Activated T-helper 9 cell treated with anti-CD3 and anti-CD28 coated beads, Interleukin-2, amount 50 U/mL, for 16 hours (primary cell): ENCODE measurements around the gene DDTL.
"Not testable (repeated sequence)": the region's sequence is repeated elsewhere in the genome, so short reads cannot be mapped to it uniquely, and the experiment has no call there.

ENCODE experiments used
- DNase-seq: peaks from one replicate; pipeline ENCODE4 v3.0.0-alpha.2; 2020; ENCODE audit warnings: low read depth

Gene DDTL

GRCh38 chr22:23966568-23966967, at the start of gene DDTL:
DDTL (plus strand) TSS chr22:23966888; CDS start chr22:23966915, 27 bp downstream.
- DNase-seq = not testable (repeated sequence)

GRCh38 chr22:23920267-23920611, 46.4 kb upstream of the DDTL start:
- DNase-seq = not testable (repeated sequence)

DNA sequence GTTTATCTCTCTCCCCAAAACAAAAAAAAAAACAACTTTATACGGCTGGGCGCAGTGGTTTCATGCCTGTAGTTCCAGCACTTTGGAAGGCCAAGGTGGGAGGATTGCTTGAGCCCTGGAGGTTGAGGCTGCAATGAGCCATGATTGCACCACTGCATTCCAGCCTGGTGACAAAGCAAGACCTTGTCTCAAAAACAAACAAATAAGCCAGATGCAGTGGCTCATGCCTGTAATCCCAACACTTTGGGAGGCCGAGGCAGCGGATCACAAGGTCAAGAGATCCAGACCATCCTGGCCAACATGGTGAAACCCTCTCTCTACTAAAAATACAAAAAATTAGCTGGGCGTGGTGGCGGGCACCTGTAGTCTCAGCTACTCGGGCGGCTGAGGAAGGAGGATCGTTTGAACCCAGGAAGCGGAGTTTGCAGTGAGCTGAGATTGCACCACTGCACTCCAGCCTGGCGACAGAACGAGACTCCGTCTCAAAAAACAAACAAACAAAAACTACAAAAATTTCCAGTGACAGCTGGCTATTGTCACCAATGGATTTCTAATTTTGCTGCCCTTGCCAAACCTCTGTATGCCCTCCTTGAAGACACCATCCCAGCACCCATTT, 45.0 kb upstream of the DDTL start:
- DNase-seq = not testable (repeated sequence)

DNA sequence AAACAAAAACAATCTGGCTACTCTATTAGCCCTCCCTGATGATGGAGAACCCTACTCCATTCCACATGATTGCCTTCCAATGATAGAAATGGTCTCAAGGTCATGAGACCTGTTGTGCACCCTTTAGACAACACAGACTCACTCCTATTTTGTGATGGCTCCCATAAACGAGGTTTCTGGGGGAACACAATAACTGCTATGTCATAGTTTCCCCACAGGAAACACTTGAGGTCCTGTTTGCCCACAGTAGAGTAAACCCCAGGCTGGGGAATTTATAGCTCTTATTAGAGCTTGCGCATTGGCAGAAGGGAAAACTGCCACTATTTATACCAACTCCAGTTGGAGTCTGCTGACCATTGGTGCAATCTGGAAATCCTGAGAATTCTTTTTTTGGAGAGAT, 43.8 kb upstream of the DDTL start:
- DNase-seq = no peak

DNA sequence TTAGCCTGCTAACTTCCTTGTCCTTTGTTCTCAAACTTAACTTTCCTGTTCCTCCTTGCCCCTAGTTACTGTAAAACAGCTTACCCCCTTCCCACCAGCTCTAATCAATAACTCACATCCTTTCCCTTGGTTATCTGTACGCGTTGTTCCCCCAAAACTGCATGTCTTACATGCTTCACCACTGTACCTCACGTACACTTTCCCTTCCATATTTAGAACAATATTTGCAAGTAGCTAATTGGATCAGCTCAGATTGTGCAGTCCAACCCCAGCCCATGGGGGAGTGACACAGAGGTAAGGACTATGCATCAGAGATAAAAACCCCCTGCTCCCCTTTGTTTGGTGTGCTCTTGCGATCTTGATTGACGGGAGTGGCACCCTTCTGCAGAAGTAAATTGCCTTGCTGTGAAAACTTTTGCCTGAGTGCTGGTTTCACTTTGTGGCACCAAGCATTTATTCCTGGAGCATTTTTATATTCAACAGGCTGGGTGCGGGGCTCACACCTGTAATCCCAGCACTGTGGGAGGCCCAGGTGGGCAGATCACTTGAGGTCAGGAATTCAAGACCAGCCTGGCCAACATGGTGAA, 41.6 kb upstream of the DDTL start:
- no peak for DNase-seq

GRCh38 chr22:23926561-23926960, 40.1 kb upstream of the DDTL start:
- no peak for DNase-seq

- DNase-seq = no peak
Measured at GRCh38 chr22:23938328-23939016, 28.2 kb upstream of the DDTL start.

DNA sequence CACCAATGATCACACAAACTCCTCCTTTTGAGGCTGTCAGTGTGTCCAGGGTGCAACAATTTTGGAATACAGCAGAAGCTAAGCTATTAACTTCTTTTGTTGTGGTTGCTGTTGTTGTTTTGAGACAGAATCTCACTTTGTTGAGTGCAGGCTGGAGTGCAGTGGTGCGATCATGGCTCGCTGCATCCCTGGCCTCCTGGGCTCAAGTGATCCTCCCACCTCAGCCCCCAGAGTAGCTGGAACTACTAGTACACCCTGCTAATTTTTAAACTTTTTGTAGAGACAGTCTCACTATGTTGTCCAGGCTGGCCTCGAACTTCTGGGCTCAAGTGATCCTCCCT, 27.7 kb upstream of the DDTL start:
- DNase-seq = no peak

GRCh38 chr22:23940166-23940565, 26.5 kb upstream of the DDTL start:
- not testable (repeated sequence) for DNase-seq

- DNase-seq = not testable (repeated sequence)
Measured at GRCh38 chr22:23947391-23947790, 19.3 kb upstream of the DDTL start.

DNA sequence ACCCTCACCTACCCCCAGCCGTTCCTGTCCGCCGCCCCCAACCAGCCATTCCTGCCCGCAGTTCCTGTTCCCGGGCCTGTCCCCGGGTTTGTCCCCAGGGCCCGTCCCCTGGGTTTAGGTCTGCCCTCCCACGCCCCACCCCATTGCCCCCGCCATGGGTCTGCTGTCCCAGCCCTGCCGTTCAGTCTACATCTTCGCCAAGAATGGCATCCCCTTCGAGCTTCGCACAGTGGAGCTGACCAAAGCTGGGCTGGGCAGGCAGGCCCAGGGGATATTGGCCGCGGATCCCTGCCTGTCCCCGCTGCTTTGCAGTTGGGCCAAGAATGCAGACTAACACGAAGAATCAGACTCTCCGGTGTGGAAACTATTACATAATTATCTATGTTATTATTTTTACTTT, 16.9 kb upstream of the DDTL start:
- DNase-seq = not testable (repeated sequence)

- DNase-seq = not testable (repeated sequence)
Measured at GRCh38 chr22:23951383-23951782, 15.3 kb upstream of the DDTL start.

DNA sequence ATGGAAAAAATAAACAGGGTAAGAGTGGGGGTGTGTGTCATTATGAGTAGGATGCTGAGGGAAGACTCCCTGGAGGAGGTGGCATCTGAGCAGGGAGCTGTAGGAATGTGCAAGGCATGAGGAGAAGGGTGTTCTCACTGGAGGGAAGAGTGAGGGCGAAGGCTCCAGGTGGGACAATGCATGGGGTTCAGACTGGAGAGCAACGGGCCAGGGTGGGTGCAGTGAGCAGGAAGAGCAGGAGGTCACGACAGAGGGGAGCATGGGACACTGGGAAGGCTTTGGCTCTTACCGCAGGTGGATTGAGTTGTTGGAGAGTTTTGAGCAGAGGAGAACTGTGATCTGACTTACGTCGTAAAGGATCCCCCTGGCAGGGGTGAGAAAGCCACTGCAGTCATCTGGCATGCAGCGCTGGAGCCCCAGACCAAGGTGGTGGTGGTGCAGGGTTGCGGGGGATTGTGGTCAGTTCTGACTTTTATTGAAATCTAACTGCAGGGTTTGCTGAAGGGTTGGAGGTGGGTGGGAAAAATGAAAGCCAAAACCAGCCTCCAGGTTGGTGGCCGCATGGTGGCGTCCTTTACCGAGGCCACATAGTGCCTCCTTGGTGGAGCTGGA, 13.8 kb upstream of the DDTL start:
- DNase-seq = not testable (repeated sequence)

DNA sequence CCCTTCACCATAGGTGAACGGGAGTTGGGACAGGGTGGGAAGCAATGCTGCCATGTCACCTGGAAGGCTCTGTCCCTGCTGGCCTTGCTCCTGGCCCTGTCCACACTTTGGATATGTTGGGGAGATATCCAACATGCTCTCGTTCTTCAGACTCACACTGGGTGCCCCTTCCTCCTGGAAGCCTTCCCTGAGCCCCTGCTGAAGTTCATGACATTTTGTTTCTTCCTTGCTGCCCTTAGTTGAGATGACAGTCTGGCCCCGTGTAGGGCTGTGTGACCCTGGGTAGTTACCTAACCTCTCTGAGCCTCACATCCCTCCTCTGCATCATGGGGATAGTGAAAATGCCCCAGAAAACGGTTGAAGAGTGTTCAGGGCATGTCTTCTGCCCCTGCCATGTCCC, 13.2 kb upstream of the DDTL start:
- DNase-seq = not testable (repeated sequence)

GRCh38 chr22:23954193-23954990, 12.3 kb upstream of the DDTL start:
- not testable (repeated sequence) for DNase-seq

- DNase-seq = not testable (repeated sequence)
Measured at GRCh38 chr22:23954991-23955305, 11.7 kb upstream of the DDTL start.

GRCh38 chr22:23955886-23956285, 10.8 kb upstream of the DDTL start:
- DNase-seq = not testable (repeated sequence)

DNA sequence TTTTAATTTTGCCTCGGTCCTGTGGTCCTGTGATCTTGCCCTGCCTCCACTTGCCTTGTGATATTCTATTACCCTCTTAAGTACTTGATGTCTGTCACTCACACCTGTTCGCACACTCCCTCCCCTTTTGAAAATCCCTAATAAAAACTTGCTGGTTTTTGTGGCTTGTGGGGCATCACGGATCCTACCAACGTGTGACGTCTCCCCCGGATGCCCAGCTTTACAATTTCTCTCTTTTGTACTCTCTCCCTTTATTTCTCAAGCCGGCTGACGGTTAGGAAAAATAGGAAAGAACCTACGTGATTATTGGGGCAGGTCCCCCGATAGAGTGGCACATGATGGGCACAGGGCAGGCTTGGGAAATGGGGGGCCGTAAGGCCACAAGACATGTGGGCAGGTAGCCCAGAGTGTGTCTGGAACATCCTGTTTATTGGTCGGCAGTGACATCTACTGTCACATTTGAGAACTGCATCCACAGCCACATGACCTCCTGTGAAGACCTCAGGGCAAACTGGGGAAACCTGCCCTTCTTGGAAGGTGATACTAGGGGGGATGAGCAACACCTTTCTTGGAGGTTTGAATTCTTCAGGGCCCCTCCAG, 10.3 kb upstream of the DDTL start:
- peak; percentile 37 for DNase-seq

DNA sequence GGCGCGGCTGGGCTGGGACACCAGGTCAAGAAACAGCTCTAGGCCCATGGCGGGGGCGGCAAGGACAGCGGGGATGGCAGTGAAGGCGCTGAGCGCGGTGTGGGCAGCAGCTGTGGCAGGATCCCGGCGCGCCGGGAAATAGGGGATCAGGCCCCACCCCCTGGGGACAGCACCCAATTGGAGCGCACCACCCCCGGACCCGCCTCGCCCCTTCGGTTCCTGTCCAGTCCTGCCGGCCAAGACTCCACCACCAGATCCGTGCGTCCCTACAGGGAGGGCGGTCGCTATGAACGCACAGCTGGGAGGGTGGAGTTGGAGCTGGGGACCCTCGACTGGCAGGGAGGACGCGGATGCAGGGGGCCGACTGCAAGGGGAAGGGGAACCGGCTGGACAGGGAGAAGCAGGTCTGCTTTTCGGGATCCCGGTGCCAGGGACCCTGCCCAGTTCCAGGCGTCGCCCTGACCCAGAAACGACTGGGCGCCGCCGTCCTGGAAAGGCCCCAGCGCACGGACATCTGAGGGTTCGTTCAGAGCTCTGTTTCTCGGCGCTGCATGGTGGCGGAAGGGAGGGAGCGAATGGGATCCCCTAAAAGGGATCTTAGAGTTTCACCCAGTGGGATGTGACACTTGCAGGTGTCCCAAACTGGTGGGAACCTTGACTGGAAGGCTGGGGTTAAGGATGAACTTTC, 5.5 kb upstream of the DDTL start, which contains the start of gene GSTT2B:
TSS of gene GSTT2B (minus strand) at position 112 of the 688 bp plus-strand sequence. CDS start at position 48, 64 bp downstream.
- not testable (repeated sequence) for DNase-seq

GRCh38 chr22:23966094-23966493, 594 bp upstream of the DDTL start:
- not testable (repeated sequence) for DNase-seq

DNA sequence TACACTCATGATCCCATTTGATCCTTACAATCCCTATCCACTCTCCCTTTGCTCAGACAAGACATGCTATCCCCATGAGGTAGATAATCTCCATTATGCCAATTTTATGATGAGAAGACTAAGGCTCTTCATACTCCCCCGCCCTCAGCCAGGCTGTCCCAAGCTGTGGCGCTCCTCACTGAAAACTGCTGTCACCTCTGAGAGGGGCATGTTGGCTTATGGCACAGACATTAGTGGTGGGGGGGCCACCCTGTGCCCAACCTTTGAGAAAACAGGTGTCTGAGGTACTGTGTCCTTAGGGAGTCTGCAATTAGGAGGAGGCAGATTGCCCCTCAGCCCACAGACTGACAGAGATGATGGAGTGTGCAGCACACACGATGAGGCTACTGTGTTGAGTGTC, 2.4 kb downstream of the DDTL start:
- DNase-seq = no peak
